Left ventricle myocardium inferior (tissue), 1 donor: ENCODE data around the gene C18orf54. TPM values are rescaled to one million over a fixed set of nuclear protein-coding genes. Genes with fewer than 3 reads are reported as not detected.
"Not testable (repeated sequence)": the region's sequence is repeated elsewhere in the genome, so short reads cannot be mapped to it uniquely, and the experiment has no call there.

Source experiments
- DNase-seq: peaks from one replicate; pipeline ENCODE4 v3.0.0-alpha.2; 2020
- H3K27ac ChIP-seq: fragments of 200-600 bp; replicated peaks from 2 replicates; pipeline ENCODE4 v1.8.0; 2021
- H3K27me3 ChIP-seq: fragments of 200-600 bp; 2 replicates; pipeline ENCODE4 v1.8.0; 2021; ENCODE audit warnings: low read depth
- H3K36me3 ChIP-seq: fragments of 200-600 bp; 2 replicates; pipeline ENCODE4 v1.8.0; 2021
- H3K4me1 ChIP-seq: fragments of 200-600 bp; 2 replicates; pipeline ENCODE4 v1.8.0; 2021
- H3K4me3 ChIP-seq: fragments of 200-600 bp; 2 replicates; pipeline ENCODE4 v1.8.0; 2021; ENCODE audit warnings: mild to moderate bottlenecking, moderate library complexity
- H3K9me3 ChIP-seq: fragments of 200-600 bp; replicated peaks from 2 replicates; pipeline ENCODE4 v1.8.0; 2021
- intact Hi-C: fragments of 100-400 bp; cut with micrococcal nuclease; formaldehyde crosslinking; loops from one replicate; pipeline ENCODE4 v1.11.0; 2022
- total RNA-seq: library from RNA; stranded (reverse); fragmentation: NEBNext Ultra II Directional; extraction: Animal tissue kit (Norgen Biotek cat#: 25700); gene quantifications from one replicate; pipeline ENCODE4 v1.2.1, GENCODE V29; 2021
- TF ChIP-seq, protein P1 (sequence below): fragments of 200-600 bp; IDR thresholded peaks from 2 replicates; pipeline ENCODE4 v1.8.0; 2021; ENCODE audit warnings: antibody characterized with exemption, mild to moderate bottlenecking, borderline replicate concordance
- donor health status: DM: no; HTN: yes; CAD: no; lungs with severe emphysema.

Gene C18orf54
- total RNA-seq, 1 donor from 2014 or later: 1.4 TPM

GRCh38 chr18:54381640-54382039, 23.9 kb downstream of the C18orf54 start:
- DNase-seq: no peak
- intact Hi-C loops: no loop called here
- Histone ChIP-seq H3K4me3 (no peak overlapping the region), H3K4me1 (no peaks in the 10 kb centered on the region), H3K27ac (no peak overlapping the region), H3K9me3 (no peaks in the 10 kb centered on the region), H3K36me3 (no peaks in the 10 kb centered on the region), H3K27me3 (no peaks in the 10 kb centered on the region)
- TF ChIP-seq, protein P1, sequence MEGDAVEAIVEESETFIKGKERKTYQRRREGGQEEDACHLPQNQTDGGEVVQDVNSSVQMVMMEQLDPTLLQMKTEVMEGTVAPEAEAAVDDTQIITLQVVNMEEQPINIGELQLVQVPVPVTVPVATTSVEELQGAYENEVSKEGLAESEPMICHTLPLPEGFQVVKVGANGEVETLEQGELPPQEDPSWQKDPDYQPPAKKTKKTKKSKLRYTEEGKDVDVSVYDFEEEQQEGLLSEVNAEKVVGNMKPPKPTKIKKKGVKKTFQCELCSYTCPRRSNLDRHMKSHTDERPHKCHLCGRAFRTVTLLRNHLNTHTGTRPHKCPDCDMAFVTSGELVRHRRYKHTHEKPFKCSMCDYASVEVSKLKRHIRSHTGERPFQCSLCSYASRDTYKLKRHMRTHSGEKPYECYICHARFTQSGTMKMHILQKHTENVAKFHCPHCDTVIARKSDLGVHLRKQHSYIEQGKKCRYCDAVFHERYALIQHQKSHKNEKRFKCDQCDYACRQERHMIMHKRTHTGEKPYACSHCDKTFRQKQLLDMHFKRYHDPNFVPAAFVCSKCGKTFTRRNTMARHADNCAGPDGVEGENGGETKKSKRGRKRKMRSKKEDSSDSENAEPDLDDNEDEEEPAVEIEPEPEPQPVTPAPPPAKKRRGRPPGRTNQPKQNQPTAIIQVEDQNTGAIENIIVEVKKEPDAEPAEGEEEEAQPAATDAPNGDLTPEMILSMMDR: no peak

GRCh38 chr18:54382076-54382475, 24.4 kb downstream of the C18orf54 start:
- Histone ChIP-seq H3K4me3 (no peak overlapping the region), H3K27ac (no peak overlapping the region), H3K4me1 (no peaks in the 10 kb centered on the region), H3K27me3 (peaks cover under 1% of the 10 kb centered on the region), H3K36me3 (no peaks in the 10 kb centered on the region), H3K9me3 (no peaks in the 10 kb centered on the region)
- intact Hi-C loops: no loop called here
- TF ChIP-seq, protein P1: no peak
- DNase-seq: no peak

DNA sequence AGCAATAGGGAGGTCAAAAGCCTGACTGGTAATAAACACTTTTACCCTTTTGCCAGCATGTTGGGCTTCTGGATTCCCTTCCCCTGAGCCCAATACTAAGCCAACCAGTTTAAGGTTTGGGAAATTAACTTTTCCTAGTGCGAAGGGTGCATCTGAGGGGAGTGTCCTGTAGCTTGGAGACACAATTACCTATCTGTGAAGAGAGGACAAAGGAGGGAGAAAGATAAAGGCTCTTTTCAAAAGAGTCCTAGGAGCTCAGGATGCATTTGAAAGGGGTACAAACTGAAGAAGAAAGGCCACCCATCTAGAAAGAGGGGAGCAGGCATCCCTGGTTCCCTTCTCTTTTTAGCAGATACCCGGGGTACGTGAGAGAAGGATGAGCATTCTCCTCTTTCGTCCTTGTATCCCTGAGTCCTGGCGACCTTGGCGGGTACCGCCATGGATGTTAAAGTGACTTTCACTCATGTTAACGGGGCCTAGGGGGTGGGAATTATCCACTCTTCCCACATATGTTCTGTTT, 25.1 kb downstream of the C18orf54 start:
- no peaks in the 10 kb centered on the region for H3K9me3 ChIP-seq

DNA sequence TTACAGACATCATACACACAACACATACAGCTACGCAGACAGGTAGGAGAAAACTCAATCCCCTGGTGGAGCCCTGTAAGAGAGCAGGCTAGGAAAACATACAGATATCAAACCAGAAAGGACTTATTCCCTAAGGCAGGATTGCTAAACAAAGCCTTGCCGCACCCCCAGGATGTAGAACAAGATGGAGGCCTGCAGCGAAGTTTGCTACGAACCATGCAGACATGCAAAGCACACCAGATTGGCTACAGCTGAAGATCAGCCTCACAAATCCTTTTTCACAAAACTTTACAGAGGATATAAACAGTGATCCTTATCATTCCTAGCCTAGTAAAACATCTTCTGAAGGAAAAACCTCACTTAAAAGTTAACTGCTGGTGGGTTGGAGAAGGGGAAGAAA, 28.3 kb downstream of the C18orf54 start:
- Histone ChIP-seq H3K4me3 (no peak overlapping the region), H3K9me3 (no peaks in the 10 kb centered on the region), H3K4me1 (no peaks in the 10 kb centered on the region), H3K27me3 (peaks cover 8% of the 10 kb centered on the region), H3K36me3 (no peaks in the 10 kb centered on the region), H3K27ac (no peak overlapping the region)
- TF ChIP-seq, protein P1: no peak
- DNase-seq: no peak
- intact Hi-C loops: no loop called here

More for the DNA sequence above, 25.1 kb downstream of the C18orf54 start:
- Histone ChIP-seq H3K4me3 (no peak overlapping the region), H3K27me3 (peaks cover 8% of the 10 kb centered on the region), H3K27ac (no peak overlapping the region), H3K36me3 (no peaks in the 10 kb centered on the region), H3K4me1 (no peaks in the 10 kb centered on the region)
- intact Hi-C loops: no loop called here
- DNase-seq: no peak
- TF ChIP-seq, protein P1: no peak

GRCh38 chr18:54386800-54387495, 29.2 kb downstream of the C18orf54 start:
- H3K4me3 ChIP-seq, H3K36me3 ChIP-seq, H3K27ac ChIP-seq, H3K4me1 ChIP-seq, DNase-seq, intact Hi-C loops, H3K27me3 ChIP-seq, H3K9me3 ChIP-seq: not testable (repeated sequence)

DNA sequence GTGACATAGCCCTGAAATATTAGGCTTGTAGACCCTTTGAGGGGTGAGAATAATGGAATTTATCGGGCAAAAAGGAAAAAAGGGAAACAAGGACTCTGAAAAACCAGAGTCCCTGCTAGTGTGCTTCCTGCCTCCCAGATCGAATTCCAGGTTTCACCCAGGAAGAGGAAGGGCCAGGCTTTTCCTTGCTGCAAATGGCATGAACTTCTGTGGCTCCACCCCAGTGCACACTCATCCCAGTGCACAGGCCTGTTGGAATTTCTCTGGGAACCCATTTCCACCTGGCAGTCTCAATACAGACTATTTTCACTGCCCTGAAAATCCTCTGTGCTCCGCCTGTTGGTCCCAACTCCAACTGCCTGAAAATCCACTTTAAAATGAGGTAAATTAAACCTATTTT, 29.9 kb downstream of the C18orf54 start:
- Histone ChIP-seq H3K4me1 (no peaks in the 10 kb centered on the region), H3K36me3 (no peaks in the 10 kb centered on the region), H3K4me3 (no peak overlapping the region), H3K27ac (no peak overlapping the region), H3K27me3 (peaks cover 8% of the 10 kb centered on the region), H3K9me3 (no peaks in the 10 kb centered on the region)
- DNase-seq: no peak
- intact Hi-C loops: no loop called here
- TF ChIP-seq, protein P1: no peak
